ENCODE measurements around the gene CFAP92.

DNA sequence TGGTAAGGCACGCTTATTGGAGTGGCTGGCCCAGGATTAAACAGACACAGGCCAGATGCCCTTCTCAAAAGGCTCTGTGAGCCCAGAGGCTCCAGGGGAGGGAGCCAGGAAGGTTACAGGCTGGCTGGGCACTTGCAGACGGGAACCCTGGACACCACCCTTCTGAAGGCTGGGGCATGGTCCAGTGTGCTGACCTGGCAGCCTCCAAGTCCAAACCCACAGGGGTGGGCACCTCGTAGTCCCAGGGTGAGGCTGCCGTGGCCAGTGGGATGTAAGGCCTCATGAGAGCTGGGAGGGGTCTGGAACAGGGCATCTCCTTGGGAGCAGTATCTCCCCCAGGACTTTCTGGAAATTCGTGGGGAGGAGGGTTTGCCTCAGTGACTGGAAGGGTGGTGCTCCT is 26.8 kb upstream of the CFAP92 start:
- TF ChIP-seq POLR2A (IDR thresholded peaks at IDR 0.05; ENCODE audit: low read depth, low read length) (no peak), TAF1 (IDR thresholded peaks at IDR 0.05; ENCODE audit: borderline replicate concordance, low read depth, low read length) (no peak)

Data from GM12892 (cell line).